Osteocyte (in vitro differentiated cells): Measurements from ENCODE around the gene PPM1L. TPM values are rescaled to one million over a fixed set of nuclear protein-coding genes. Genes with fewer than 3 reads are reported as not detected.

Experiments used
- DNase-seq: peaks from one replicate; pipeline ENCODE4 v3.0.0; 2021; ENCODE audit warnings: mixed read lengths; ENCODE audit not compliant: unreplicated experiment; ENCODE audit errors: extremely low spot score
- H3K27ac Mint-ChIP-seq: one replicate; pipeline ENCODE4 v1.8.0; 2021; ENCODE audit warnings: mild to moderate bottlenecking, mixed read lengths; ENCODE audit not compliant: unreplicated experiment
- H3K27me3 Mint-ChIP-seq: one replicate; pipeline ENCODE4 v1.8.0; 2021; ENCODE audit warnings: mixed read lengths; ENCODE audit not compliant: unreplicated experiment
- H3K36me3 Mint-ChIP-seq: one replicate; pipeline ENCODE4 v1.8.0; 2021; ENCODE audit warnings: mixed read lengths; ENCODE audit not compliant: unreplicated experiment
- H3K4me1 Mint-ChIP-seq: one replicate; pipeline ENCODE4 v1.8.0; 2021; ENCODE audit warnings: mixed read lengths; ENCODE audit not compliant: unreplicated experiment
- H3K4me3 Mint-ChIP-seq: one replicate; pipeline ENCODE4 v1.8.0; 2021; ENCODE audit warnings: mild to moderate bottlenecking, moderate library complexity, mixed read lengths; ENCODE audit not compliant: unreplicated experiment
- H3K9me3 Mint-ChIP-seq: one replicate; pipeline ENCODE4 v1.8.0; 2021; ENCODE audit warnings: mixed read lengths; ENCODE audit not compliant: unreplicated experiment
- CTCF ChIP-seq: fragments of 200-600 bp; sonication (generic); IDR thresholded peaks from 2 replicates; pipeline ENCODE4 v1.5.0; 2021; ENCODE audit warnings: antibody characterized with exemption, mild to moderate bottlenecking, moderate library complexity
- total RNA-seq: library from RNA; stranded (reverse); gene quantifications from 2 replicates; pipeline ENCODE4 v1.2.1, GENCODE V29; 2021

The PPM1L gene
- total RNA-seq, 1 donor from 2014 or later, result 9.1 TPM

- Mint-ChIP-seq H3K36me3 (no peaks in the 10 kb centered on the region), H3K4me3 (no peak overlapping the region), H3K9me3 (no peaks in the 10 kb centered on the region), H3K27me3 (no peaks in the 10 kb centered on the region), H3K4me1 (peaks cover 6% of the 10 kb centered on the region), H3K27ac (no peak overlapping the region)
- TF ChIP-seq CTCF, result no peak
- no peak for DNase-seq
These were observed 70.4 kb downstream of the PPM1L start for GRCh38 chr3:160826408-160826807.

GRCh38 chr3:160826991-160827390, 71.0 kb downstream of the PPM1L start:
- no peaks in the 10 kb centered on the region for H3K9me3 Mint-ChIP-seq
- H3K27ac Mint-ChIP-seq, result no peak overlapping the region
- no peak for DNase-seq
- H3K4me3 Mint-ChIP-seq, result no peak overlapping the region
- TF ChIP-seq CTCF, result no peak
- no peaks in the 10 kb centered on the region for H3K36me3 Mint-ChIP-seq
- peaks cover 6% of the 10 kb centered on the region for H3K4me1 Mint-ChIP-seq
- no peaks in the 10 kb centered on the region for H3K27me3 Mint-ChIP-seq

GRCh38 chr3:160827516-160827915, 71.5 kb downstream of the PPM1L start:
- Mint-ChIP-seq H3K4me3 (no peak overlapping the region), H3K27ac (no peak overlapping the region), H3K9me3 (no peaks in the 10 kb centered on the region), H3K4me1 (peaks cover 5% of the 10 kb centered on the region), H3K36me3 (no peaks in the 10 kb centered on the region), H3K27me3 (no peaks in the 10 kb centered on the region)
- no peak for DNase-seq
- TF ChIP-seq CTCF, result no peak

DNA sequence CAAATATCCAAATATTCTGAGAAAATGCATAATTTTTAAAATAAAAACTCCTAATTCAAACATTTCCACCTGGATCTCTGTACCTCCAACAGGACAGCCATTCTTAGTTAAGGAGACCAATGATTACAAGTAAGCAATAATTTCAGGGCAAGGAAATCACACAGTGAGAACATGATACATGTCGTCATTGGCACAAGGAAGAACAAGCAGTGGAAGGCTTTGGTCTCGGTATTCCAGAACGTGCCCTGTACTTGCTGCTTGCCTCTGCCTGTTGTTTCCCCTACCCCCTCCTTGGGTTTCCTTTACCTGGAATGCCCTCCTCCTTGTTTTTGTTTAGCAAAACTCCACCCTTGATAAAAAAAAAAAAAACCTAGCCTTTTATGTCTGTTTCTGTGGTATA, 72.8 kb downstream of the PPM1L start:
- no peaks in the 10 kb centered on the region for H3K4me1 Mint-ChIP-seq
- no peaks in the 10 kb centered on the region for H3K9me3 Mint-ChIP-seq
- H3K4me3 Mint-ChIP-seq, result no peak overlapping the region
- no peak for TF ChIP-seq CTCF
- no peak for DNase-seq
- H3K27ac Mint-ChIP-seq, result no peak overlapping the region
- no peaks in the 10 kb centered on the region for H3K36me3 Mint-ChIP-seq
- no peaks in the 10 kb centered on the region for H3K27me3 Mint-ChIP-seq

DNA sequence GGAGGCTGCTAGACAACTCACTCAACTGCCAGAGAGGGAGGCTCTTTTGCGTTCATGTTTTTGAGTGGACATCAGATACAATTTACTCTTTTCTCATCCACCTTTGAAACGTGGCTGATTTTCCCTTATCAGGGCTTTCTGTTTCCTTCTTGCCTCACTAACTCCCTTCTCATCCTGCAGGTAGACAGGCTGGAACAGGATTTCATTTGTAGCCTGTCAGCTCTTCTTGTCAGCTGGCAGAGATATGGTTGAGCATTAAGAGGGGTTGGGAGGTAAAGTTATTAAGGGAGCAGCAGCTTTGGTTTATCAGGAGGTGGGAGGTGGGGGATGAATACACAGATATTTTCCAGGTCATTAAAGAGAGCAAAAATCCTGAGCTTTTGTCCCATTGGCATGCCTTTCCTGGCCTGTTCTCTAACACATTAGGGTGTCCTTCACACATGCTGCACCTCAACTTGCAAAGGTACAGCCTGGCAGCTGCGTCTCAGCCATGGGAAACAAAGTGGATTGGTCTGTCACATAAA, 73.5 kb downstream of the PPM1L start:
- DNase-seq, result no peak
- Mint-ChIP-seq H3K4me3 (no peak overlapping the region), H3K9me3 (no peaks in the 10 kb centered on the region), H3K27me3 (no peaks in the 10 kb centered on the region), H3K27ac (no peak overlapping the region), H3K4me1 (no peaks in the 10 kb centered on the region), H3K36me3 (no peaks in the 10 kb centered on the region)
- no peak for TF ChIP-seq CTCF
